Natural killer cell treated with Interleukin-12 subunit alpha and Interleukin-12 subunit beta and Interleukin-15 and Interleukin-18, amount 100 ng/mL, for 72 hours (primary cell): ENCODE results near the gene PROCA1. TPM values are rescaled to one million over a fixed set of nuclear protein-coding genes. Genes with fewer than 3 reads are reported as not detected.

Experiments used
- total RNA-seq, 2 donors: library from RNA; stranded (reverse); gene quantifications; one replicate each; pipeline ENCODE4 v1.2.3, GENCODE V29; 2022

PROCA1 gene
- total RNA-seq, 2 donors from 2014 or later: 3.7 to 4.6 TPM

Other genes with a start within 250 kb of the PROCA1 start
- not detected for gene SLC13A2, start 238.2 kb downstream of the PROCA1 start, total RNA-seq
- not detected for gene FOXN1, start 205.5 kb downstream of the PROCA1 start, total RNA-seq
- gene UNC119, start 159.3 kb downstream of the PROCA1 start, total RNA-seq: 100 to 1,000 TPM; 104 to 135 TPM
- gene PIGS, start 140.4 kb downstream of the PROCA1 start, total RNA-seq: 10 to 100 TPM; 74.9 to 93.2 TPM
- 100 to 1,000 TPM in 1 of 2 donors, 10 to 100 TPM in 1; 36.8 to 164 TPM for gene ALDOC, start 135.0 kb downstream of the PROCA1 start, total RNA-seq
- 100 to 1,000 TPM in 1 of 2 donors, 10 to 100 TPM in 1; 80.7 to 198 TPM for gene SPAG5, start 112.9 kb downstream of the PROCA1 start, total RNA-seq
- 100 to 1,000 TPM in 1 of 2 donors, 10 to 100 TPM in 1; 34.4 to 108 TPM for gene RSKR, start 97.7 kb downstream of the PROCA1 start, total RNA-seq
- gene BLTP2, start 66.7 kb downstream of the PROCA1 start, total RNA-seq: 100 to 1,000 TPM; 184 to 422 TPM
- 10 to 100 TPM; 36.1 to 65.2 TPM for gene SDF2, start 50.0 kb downstream of the PROCA1 start, total RNA-seq
- 100 to 1,000 TPM; 118 to 133 TPM for gene SUPT6H, start 49.7 kb downstream of the PROCA1 start, total RNA-seq
- 10 to 100 TPM in 1 of 2 donors, 1 to 10 TPM in 1; 8.5 to 25.7 TPM for gene RAB34, start 6.0 kb upstream of the PROCA1 start, total RNA-seq
- gene RPL23A, start 8.1 kb upstream of the PROCA1 start, total RNA-seq: 1,000 to 10,000 TPM; 1,264 to 1,439 TPM
- 1 to 10 TPM; 1.5 to 9.7 TPM for gene TLCD1, start 14.3 kb upstream of the PROCA1 start, total RNA-seq
- 10 to 100 TPM in 1 of 2 donors, 1 to 10 TPM in 1; 3.2 to 10.2 TPM for gene NEK8, start 16.9 kb upstream of the PROCA1 start, total RNA-seq
- 100 to 1,000 TPM in 1 of 2 donors, 10 to 100 TPM in 1; 59.7 to 186 TPM for gene TRAF4, start 32.1 kb upstream of the PROCA1 start, total RNA-seq
- gene FAM222B, start 130.9 kb upstream of the PROCA1 start, total RNA-seq: 10 to 100 TPM; 21.7 to 23.5 TPM
- gene ERAL1, start 143.1 kb upstream of the PROCA1 start, total RNA-seq: 100 to 1,000 TPM in 1 of 2 donors, 10 to 100 TPM in 1; 55.9 to 105 TPM
- gene FLOT2, start 185.8 kb upstream of the PROCA1 start, total RNA-seq: 10 to 100 TPM; 79.3 to 95.8 TPM
- gene DHRS13, start 191.2 kb upstream of the PROCA1 start, total RNA-seq: 10 to 100 TPM; 22.5 to 26.1 TPM
- gene PHF12, start 239.6 kb upstream of the PROCA1 start, total RNA-seq: 10 to 100 TPM; 68.0 to 72.2 TPM